GM12864 (cell line): Measurements from ENCODE around the gene ZNF778.
"Not testable (repeated sequence)": the region's sequence is repeated elsewhere in the genome, so short reads cannot be mapped to it uniquely, and the experiment has no call there.

Experiments used
- DNase-seq: peaks from one replicate; pipeline ENCODE4 v3.0.0-alpha.2; 2011; ENCODE audit warnings: low read depth
- H3K4me3 ChIP-seq: 2 replicates; pipeline ENCODE4 v1.5.1; 2011; ENCODE audit warnings: mild to moderate bottlenecking, low read depth, low read length, control low read depth
- CTCF ChIP-seq: IDR thresholded peaks from 2 replicates; pipeline ENCODE4 v1.5.1; 2011; ENCODE audit warnings: low read depth, mild to moderate bottlenecking, moderate library complexity, low read length, control low read depth, inconsistent platforms; ENCODE audit errors: missing control alignments

Gene ZNF778

GRCh38 chr16:89233678-89234490 is 16.4 kb downstream of the ZNF778 start:
- no peak for DNase-seq
- TF ChIP-seq CTCF, result no peak
- H3K4me3 ChIP-seq, result no peak overlapping the region

GRCh38 chr16:89237733-89238132 is 20.2 kb downstream of the ZNF778 start:
- no peak for TF ChIP-seq CTCF
- H3K4me3 ChIP-seq, result no peak overlapping the region
- no peak for DNase-seq

- peak overlapping the region; percentile 87 for H3K4me3 ChIP-seq
- no peak for TF ChIP-seq CTCF
- DNase-seq, result peak; percentile 70
Measured at GRCh38 chr16:89241187-89242007, 23.9 kb downstream of the ZNF778 start.

- no peak for DNase-seq
- TF ChIP-seq CTCF, result no peak
- H3K4me3 ChIP-seq, result no peak overlapping the region
Measured at GRCh38 chr16:89242795-89243200, 25.3 kb downstream of the ZNF778 start.

GRCh38 chr16:89243664-89244063 is 26.2 kb downstream of the ZNF778 start:
- TF ChIP-seq CTCF, result no peak
- H3K4me3 ChIP-seq, result no peak overlapping the region

GRCh38 chr16:89244264-89244663 is 26.8 kb downstream of the ZNF778 start:
- not testable (repeated sequence) for DNase-seq, H3K4me3 ChIP-seq

More at GRCh38 chr16:89243664-89244063, 26.2 kb downstream of the ZNF778 start:
- DNase-seq, result no peak

GRCh38 chr16:89244754-89245153 is 27.3 kb downstream of the ZNF778 start:
- no peak overlapping the region for H3K4me3 ChIP-seq
- no peak for DNase-seq
- no peak for TF ChIP-seq CTCF
